HG03342 (cell line): ENCODE results near the gene AGPAT3.

Experiments used
- ATAC-seq: cut with Tn5 transposase; IDR thresholded peaks from one replicate; pipeline ENCODE4 v1.9.1; 2021; ENCODE audit warnings: mild to moderate bottlenecking, moderate library complexity; ENCODE audit not compliant: unreplicated experiment

AGPAT3 gene

DNA sequence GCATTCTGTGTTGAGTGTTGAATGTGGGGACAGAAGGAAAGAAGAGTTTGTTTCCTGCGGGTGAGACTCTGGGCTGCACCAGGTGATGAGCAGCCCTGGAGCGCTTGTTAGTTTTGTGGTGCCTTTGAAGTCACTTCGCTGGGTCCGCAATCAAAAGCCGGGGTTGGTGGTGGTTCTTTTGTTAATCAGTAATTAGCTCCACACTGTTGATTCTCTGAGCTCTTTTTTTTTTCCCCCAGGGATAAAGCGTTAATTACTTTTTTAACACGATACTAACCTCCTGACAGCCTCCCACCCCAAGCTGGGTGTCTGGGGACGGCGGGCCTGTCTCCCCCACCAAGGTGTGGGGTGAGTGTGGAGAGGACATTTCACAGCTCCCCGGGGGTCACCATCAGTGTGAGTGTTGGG is 56.6 kb downstream of the AGPAT3 start:
- ATAC-seq: no peak

- ATAC-seq: no peak
Observed at GRCh38 chr21:43921979-43922945, 57.2 kb downstream of the AGPAT3 start.

- no peak for ATAC-seq
Observed at GRCh38 chr21:43922949-43923348, 57.9 kb downstream of the AGPAT3 start.

- ATAC-seq: no peak
Observed at GRCh38 chr21:43923391-43923790, 58.4 kb downstream of the AGPAT3 start.

DNA sequence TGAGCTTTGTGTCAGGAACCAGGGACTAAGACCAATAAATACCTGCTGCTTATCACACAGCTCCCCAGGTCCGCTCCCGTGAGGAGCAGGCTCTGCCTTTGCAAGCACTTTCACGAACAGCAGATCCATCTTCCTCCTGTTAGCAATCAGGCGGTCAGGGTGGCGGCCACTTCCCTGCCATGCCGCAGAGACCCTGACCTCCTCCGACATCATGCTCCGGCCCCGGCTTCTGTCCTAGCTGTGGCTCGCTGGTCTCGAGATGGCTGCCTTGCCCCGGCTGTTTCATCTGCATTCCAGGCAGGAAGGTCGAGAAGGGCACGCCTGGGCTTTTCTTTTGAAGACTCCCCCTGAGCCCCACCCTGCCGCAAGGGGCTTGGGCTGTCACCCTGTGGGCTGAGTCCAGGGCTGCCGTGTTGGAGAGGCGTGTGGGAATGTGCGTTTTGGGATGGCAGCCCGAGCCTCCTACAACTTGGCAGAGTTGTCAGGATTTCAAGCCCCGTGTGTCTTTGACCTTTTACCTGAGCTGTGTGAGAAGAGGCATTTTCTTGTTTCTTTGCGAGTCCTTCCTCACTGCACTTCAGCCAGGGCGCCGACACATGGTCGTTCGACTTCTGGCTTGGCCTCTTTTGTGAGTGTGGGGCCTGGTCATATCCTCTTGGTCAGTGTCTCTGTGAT is 59.5 kb downstream of the AGPAT3 start:
- no peak for ATAC-seq

DNA sequence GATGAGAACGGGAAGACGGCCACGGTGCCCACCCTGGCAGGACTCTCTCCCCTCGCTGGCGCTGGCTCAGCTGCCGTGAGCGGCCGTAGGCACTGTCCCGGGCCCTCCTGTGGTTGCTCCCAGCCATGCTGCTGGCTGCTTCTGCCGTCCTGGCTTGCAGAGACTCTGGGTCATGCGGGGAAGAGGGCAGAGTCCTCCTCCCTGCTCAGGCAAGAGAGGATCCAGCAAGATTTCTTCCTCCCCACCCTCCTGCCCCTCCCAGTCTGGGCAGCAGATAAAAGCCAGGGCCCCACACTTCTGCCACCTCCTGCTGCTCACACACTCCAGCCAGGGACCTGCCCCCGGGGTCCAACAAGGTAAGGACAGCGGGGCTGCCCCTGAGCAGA is 60.1 kb downstream of the AGPAT3 start:
- no peak for ATAC-seq

- no peak for ATAC-seq
Observed at GRCh38 chr21:43925609-43926008, 60.6 kb downstream of the AGPAT3 start.

DNA sequence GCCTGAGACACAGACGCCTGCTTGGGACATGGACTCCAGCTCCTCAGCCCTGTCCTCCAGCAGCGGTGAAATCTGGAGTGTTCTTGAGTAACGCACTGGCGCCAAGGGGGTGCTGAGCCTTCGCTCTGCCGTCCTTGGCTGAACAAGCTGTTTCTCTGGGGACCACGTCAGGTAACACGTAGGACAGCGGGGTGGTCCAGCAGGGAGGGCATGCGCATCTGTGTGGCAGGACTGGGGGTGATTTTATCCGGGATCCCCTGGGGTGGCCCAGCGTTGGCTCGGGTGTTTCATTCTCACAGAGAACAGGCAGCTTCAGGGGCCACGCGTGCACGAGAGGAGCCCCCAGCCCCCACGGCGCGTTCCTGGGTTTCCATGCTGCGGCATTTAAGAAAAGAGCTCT is 61.2 kb downstream of the AGPAT3 start:
- ATAC-seq: no peak

- no peak for ATAC-seq
Observed at GRCh38 chr21:43927591-43928221, 62.7 kb downstream of the AGPAT3 start.

- ATAC-seq: no peak
Observed at GRCh38 chr21:43928222-43929125, 63.5 kb downstream of the AGPAT3 start.

DNA sequence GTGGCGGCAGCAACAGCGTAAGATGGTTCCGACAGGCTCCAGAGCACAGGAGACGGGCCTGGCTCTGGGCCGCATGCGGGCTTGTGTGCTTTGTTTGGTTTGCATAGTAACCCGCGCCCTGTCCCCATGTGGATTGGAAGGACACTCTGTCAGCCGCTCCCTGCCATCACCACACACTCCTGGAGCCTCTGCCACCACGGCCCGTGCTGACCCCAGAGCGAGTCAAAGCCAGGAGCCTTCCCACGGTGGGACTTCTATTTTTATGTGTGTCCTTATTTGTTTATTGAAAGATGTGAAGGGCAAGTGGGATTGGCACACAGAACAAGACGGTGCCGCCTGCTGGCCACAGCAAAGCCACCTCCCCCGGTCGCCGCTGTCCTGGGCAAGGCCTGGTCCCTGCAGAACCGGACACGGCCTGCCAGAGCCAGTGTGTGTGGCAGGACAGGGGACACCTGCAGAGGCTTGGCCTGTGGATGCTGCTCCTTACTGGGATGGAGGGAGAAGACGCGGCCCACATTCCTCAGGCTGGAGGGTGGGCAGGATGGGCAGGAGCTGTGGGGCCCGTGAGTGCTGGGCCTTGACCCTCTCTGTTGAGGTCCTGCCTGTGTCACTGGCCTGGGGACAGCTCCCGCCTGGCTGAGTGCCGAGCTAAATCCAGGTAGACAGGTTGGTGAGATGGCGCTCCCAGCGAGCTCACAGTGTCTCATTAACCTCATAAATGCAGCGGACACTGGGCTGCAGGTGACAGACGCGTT is 64.4 kb downstream of the AGPAT3 start:
- ATAC-seq: no peak

DNA sequence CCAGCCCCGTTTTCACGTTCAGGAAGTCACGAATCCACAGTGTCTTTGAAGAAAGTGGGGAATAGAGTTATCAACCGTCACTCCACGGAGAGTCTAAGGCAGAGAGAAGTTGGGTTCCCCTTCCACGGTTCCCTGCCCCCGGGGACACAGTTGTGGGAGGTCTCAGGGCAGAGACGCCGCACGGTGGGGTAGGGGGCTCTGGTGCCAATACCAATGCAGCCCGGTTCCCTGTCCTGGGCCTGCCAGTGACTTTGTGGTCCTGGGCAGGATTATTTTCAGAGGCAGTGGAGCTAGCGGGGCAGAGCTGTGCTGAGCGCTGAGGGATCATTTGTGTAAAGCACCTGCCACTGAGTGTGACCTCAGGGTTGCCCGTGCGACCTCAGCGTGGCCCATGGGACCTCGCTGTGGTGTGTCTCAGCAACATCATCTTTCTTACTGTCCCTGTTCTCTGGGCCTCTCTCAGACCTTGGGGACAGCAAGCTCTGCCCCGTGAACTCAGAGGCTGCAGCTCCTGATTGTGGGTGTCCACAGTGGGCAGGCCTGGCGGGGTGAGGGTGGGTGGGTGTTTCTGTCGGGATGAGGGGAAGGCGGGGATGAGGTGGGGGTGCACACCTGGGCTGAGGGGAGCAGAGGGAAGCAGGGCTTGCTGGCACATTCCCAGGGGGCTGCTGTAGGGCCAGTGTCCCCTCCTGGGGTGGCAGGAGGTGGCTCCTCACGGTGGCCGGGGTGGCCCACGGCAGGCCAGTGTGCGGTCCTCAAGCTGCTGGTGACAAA is 65.2 kb downstream of the AGPAT3 start:
- no peak for ATAC-seq

GRCh38 chr21:43930848-43931375 is 65.9 kb downstream of the AGPAT3 start:
- no peak for ATAC-seq

- ATAC-seq: no peak
Observed at GRCh38 chr21:43931489-43931888, 66.5 kb downstream of the AGPAT3 start.

DNA sequence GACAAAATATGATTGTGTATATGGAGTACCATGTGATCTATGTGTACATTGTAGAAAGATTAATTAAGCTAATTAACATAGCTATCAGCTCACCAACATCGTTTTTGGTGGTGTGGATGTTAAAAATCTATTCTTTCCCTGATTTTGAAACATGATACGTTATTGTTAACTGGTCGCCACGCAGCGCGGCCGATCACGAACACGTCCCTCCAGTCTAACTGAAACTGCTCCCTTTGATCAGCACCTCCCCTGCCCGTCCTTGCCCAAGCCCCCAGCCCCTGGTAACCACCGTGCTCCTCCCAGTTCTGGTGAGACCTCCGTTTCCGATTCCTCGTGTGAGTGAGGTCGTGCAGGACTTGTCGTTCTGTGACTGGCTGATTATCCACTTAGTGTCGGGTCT is 67.0 kb downstream of the AGPAT3 start:
- ATAC-seq: no peak

- ATAC-seq: no peak
Observed at GRCh38 chr21:43933199-43933598, 68.2 kb downstream of the AGPAT3 start.

GRCh38 chr21:43933680-43934079 is 68.7 kb downstream of the AGPAT3 start:
- ATAC-seq: no peak

DNA sequence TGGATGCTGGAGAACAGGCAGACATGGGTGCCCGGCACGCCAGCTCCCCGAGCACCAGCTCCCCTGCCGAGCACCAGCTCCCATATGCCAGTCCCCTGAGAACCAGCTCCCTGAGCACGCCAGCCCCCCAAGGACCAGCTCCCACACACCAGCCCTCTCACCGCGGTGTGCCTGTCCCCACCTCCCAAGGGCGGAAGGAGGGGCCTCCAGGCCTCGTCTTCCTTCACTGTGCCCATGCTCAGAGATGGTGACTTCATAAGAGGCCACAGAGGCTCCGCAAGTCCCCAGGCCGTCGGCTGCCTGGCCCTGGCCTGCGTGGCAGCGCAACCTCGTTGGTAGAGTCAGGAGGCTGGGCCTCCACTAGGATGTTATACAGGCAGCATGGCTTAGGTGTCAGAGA is 69.1 kb downstream of the AGPAT3 start:
- ATAC-seq: no peak
